HL-60/S4 treated with phorbol 12-myristate 13-acetate at 8.2 ng/mL for 4 days and 3 days (cell line): Measurements from ENCODE around the gene LGALS12.

Experiments
- in situ Hi-C: fragments of 300-500 bp; cut with MboI; formaldehyde crosslinking; loops from 2 replicates; pipeline ENCODE4 v1.15.0; 2022; ENCODE audit warnings: low sequenced_read_pairs

LGALS12 gene

DNA sequence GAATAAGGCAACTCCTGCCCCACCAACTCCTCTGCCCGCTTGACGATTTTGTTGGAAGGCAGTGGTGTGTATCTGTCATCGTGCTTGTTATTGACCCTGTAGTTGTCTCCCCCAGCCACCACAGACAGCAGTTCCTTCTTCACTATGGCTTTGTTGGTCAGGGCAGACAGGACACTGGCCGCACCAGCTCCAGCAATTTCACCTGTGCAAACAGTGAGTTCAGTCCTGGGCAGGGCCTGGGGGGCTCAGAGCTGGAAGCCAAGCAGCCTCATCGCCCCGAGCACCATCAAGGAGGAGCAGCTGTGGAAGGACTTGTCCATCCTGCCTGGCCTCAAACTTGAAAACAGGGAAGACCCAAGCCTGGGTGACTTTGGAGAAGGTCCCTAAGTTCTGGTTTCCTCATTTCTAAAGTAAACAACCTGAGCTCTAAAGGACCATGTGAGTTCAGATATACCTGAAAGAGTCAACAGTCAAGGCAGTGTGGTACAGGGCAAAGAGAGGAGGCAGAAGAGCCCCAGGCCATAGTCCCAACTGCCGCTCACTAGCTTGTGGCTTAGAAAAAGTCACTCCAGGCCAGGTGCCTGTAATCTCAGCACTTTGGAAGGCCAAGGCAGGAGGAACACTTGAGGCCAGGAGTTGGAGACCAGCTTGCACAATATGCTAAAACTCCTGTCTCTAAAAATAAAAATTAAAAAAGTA, 52.7 kb downstream of the LGALS12 start:
- in situ Hi-C loops = no loop called here

DNA sequence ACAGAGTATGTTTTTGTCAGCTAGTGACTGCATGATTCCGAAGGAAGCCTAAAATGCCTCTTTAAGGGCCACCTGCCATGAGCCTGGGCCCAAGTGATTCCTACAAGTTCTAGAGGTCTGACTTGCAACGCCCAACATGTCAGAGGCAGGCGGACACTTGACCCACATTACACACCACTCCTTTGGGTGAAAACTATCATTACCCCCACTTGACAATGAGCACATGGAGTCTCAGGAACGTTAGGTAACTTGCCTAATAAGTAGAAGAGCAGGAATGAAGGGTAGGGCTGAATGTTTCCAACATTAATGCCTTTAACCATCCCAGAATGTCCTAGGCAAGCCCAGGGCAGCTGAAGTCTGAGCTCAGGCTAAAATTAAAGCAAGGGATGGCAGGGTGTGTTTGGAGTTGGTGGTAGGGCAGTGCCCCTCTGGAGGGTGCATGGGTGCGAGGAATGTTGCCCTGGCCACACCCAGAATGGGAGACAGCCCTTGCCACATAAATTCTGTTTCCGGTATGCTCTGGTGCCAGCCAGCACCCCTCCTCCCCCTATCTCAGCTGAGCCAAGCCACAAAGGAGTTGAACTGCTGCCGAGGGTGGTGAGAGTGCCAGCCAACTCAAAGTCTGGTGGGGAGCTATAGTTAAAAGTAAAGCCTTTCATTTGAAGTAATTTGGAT, 54.8 kb downstream of the LGALS12 start:
- in situ Hi-C loops = no loop called here

DNA sequence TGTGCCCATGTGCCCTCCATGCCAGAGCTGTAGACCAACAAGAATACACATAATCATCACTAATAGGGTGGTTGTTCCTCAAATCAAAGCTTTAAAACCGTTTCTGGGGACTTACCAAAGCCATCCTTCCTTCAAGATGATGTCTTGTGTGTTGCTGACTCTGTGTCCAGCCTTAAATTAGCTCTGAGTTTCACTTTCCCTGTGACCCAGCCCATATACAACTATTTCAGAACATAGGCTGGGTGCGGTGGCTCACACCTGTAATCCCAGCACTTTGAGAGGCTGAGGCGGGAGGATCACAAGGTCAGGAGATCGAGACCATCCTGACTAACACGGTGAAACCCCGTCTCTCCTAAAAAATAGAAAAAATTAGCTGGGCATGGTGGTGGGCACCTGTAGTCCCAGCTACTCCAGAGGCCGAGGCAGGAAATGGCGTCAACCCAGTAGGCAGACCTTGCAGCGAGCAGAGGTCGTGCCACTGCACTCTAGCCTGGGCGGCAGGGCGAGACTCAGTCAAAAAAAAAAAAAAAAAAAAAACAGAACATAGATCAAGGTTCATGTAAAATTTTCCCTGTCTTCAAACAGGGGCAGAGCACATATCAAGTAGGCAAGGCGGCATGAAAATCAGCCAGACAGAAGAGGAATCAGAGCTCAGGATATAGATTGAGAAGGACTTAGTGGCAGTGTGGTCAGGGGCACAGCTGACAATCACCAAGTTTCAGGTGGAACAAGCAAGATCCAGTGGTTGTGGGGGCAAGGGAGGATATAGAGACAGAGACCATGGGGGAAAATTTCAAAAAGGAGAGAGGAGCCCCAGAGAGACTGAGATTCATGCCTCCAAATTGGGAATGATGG, 57.5 kb downstream of the LGALS12 start, which contains the start of gene PLAAT2:
Gene PLAAT2, minus strand, starts transcription at position 179 of the 855 bp plus-strand sequence. Its CDS starts 55 bp downstream, at position 124.
- in situ Hi-C loops = no loop called here

DNA sequence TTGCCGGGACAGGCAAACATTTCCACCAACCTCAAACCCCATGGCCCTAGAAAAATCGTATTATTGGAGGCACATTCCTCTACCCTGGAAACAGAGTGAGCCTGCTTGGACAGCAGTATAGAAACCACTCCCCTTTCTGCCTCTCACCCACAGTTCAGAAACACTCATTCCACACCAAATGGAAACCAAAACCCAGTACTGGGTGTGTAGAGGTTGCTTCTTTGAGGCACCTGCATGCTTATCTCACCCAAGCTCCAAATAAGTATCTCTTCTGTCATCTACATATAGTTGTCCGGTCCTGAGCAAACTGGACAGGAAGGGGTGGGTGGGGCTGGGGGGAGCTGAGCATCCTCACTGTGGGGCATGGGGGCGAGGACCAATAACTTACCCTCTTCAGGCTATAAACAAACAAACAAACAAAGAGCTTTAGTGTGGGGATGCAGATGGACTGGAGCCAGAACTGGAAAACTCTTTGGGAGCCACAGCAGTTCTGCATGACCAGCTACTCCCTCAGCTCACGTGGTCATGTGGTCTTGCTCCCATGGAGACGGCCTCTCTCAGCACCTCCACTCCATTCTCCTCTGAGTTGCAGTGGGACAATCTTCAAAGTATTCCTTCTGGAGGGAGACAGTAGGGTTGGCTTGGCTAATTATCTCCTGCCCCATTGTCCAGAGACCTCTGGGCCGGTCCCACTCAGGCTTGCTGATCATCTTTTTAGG, 58.3 kb downstream of the LGALS12 start:
- in situ Hi-C loops = no loop called here

DNA sequence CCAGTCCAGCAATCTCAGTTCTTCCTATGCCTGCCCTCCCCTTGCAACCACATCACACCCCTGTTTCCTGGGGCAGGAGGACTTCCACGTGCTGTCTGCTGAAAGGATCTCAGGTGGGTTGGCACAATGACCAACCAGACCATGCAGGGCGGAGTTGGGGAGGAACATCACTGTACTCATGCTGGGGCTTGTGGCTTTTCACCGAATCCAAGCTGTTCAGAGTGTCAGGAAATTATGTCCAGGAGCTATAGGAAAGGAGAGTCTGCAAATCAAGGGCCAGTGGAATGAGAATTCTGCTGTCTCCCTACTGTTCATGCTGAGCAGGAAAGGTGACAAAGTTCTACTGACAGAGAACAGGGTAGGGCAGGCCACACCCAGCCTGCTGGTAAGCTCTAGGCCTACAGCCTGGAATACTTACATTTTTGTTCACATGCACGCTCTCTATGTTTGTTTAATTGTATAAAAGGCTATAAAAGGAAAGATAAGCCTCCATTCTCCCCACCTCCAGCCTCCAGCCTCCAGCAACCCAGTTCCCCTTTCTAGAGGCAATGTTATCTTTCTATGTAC, 59.0 kb downstream of the LGALS12 start:
- in situ Hi-C loops = no loop called here
